Measurements from ENCODE around the gene GPHN.

Gene GPHN

GRCh38 chr14:66802962-66803361, 295.0 kb downstream of the GPHN start:
- H3K4me3 ChIP-seq (ENCODE audit: control insufficient read depth in 1 of 7, extremely low read depth in 1 of 7, insufficient read depth in 4 of 7, low read depth in 2 of 7, low read length in 6 of 7): no peak overlapping the region
- 100% methylated on average over 3 of the region's 4 CpGs for WGBS (ENCODE audit: insufficient coverage)
- H3K27ac ChIP-seq (ENCODE audit: insufficient read depth in 1 of 2, low read depth in 1 of 2, low read length in 2 of 2, poor library complexity in 1 of 2, severe bottlenecking in 2 of 2): no peak overlapping the region
- no peaks in the 10 kb centered on the region for H3K27me3 ChIP-seq (replicated peaks in 2 of 5; ENCODE audit: control insufficient read depth in 4 of 5, insufficient read depth in 5 of 5, low read length in 4 of 5)
- peaks cover 1 to 49% (median 16%) of the 10 kb centered on the region in 5 experiments for H3K9me3 ChIP-seq (ENCODE audit: control extremely low read depth in 1 of 5, control insufficient read depth in 4 of 5, insufficient read depth in 2 of 5, low read depth in 1 of 5, low read length in 4 of 5)
- peaks cover 0 to 4% (median 0%) of the 10 kb centered on the region in 4 experiments for H3K36me3 ChIP-seq (ENCODE audit: control insufficient read depth in 4 of 4, insufficient read depth in 4 of 4, low read length in 3 of 4)
- ChIA-PET POLR2A (no interaction called here), CTCF (no interaction called here)
- peaks cover 0 to 9% (median 0%) of the 10 kb centered on the region in 4 experiments for H3K4me1 ChIP-seq (ENCODE audit: control extremely low read depth in 1 of 4, control insufficient read depth in 4 of 4, insufficient read depth in 4 of 4, low read length in 3 of 4)
- no peak for DNase-seq

DNA sequence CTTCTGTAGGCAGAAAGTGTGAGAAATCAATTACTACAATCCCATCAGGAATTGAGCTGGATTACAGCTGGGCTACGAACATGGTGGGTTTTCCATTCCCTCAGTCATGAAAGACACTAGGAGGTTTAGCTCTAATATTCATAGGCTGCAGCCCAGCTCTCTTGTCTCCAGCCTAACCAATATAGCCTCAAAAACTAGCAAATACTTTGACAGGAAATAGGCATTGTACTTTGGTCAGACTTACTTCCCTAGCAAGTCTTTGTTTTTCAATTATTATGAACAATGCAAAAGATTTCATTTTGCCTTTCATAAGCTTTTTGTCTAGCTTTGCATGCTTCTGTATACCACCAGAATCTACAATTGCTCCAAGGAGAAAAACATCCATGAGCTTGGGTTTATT, 296.2 kb downstream of the GPHN start:
- Histone ChIP-seq H3K36me3 (ENCODE audit: control insufficient read depth in 4 of 4, insufficient read depth in 4 of 4, low read length in 3 of 4) (peaks cover 0 to 4% (median 0%) of the 10 kb centered on the region in 4 experiments), H3K9me3 (ENCODE audit: control extremely low read depth in 1 of 5, control insufficient read depth in 4 of 5, insufficient read depth in 2 of 5, low read depth in 1 of 5, low read length in 4 of 5) (peaks cover 1 to 49% (median 16%) of the 10 kb centered on the region in 5 experiments), H3K4me3 (ENCODE audit: control insufficient read depth in 1 of 7, extremely low read depth in 1 of 7, insufficient read depth in 4 of 7, low read depth in 2 of 7, low read length in 6 of 7) (no peak overlapping the region), H3K27me3 (replicated peaks in 2 of 5; ENCODE audit: control insufficient read depth in 4 of 5, insufficient read depth in 5 of 5, low read length in 4 of 5) (no peaks in the 10 kb centered on the region), H3K4me1 (ENCODE audit: control extremely low read depth in 1 of 4, control insufficient read depth in 4 of 4, insufficient read depth in 4 of 4, low read length in 3 of 4) (peaks cover 0 to 9% (median 0%) of the 10 kb centered on the region in 4 experiments), H3K27ac (ENCODE audit: insufficient read depth in 1 of 2, low read depth in 1 of 2, low read length in 2 of 2, poor library complexity in 1 of 2, severe bottlenecking in 2 of 2) (no peak overlapping the region)
- WGBS (ENCODE audit: insufficient coverage): no CpG with 5 or more reads among the region's 1 CpG
- DNase-seq: peak in 1 of 3 donors; percentile 0
- CTCF ChIA-PET: no interaction called here
- POLR2A ChIA-PET: no interaction called here

DNA sequence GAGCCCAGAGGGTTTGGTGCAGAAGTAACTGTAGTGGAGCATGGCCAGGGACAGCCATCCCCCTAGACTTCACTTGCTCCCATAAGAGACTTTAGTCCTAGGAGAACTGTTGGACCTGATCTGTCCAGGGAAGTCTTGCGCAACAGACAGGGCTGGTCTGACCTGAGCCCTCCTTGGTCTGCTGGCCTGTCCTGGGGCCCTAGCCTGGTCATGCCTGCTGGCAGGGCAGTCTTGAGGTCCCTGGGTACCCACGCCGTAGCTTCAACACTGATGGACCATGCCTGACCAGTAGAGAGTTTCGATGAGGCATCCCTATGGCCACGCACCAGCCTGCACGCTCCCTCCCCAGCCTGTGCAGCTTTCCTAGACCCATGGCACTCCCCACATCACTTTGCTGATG, 305.7 kb downstream of the GPHN start:
- ChIA-PET CTCF (no interaction called here), POLR2A (no interaction called here)
- no peak overlapping the region for H3K27ac ChIP-seq (ENCODE audit: insufficient read depth in 1 of 2, low read depth in 1 of 2, low read length in 2 of 2, poor library complexity in 1 of 2, severe bottlenecking in 2 of 2)
- H3K9me3 ChIP-seq (ENCODE audit: control extremely low read depth in 1 of 5, control insufficient read depth in 4 of 5, insufficient read depth in 2 of 5, low read depth in 1 of 5, low read length in 4 of 5): peaks cover 0 to 41% (median 18%) of the 10 kb centered on the region in 5 experiments
- H3K4me3 ChIP-seq (ENCODE audit: control insufficient read depth in 1 of 7, extremely low read depth in 1 of 7, insufficient read depth in 4 of 7, low read depth in 2 of 7, low read length in 6 of 7): no peak overlapping the region
- no peak for DNase-seq
- 98% methylated on average over 6 of the region's 6 CpGs for WGBS (ENCODE audit: insufficient coverage)
- peaks cover 0 to 19% (median 7%) of the 10 kb centered on the region in 4 experiments for H3K36me3 ChIP-seq (ENCODE audit: control insufficient read depth in 4 of 4, insufficient read depth in 4 of 4, low read length in 3 of 4)
- no peaks in the 10 kb centered on the region for H3K4me1 ChIP-seq (ENCODE audit: control extremely low read depth in 1 of 4, control insufficient read depth in 4 of 4, insufficient read depth in 4 of 4, low read length in 3 of 4)
- H3K27me3 ChIP-seq (replicated peaks in 2 of 5; ENCODE audit: control insufficient read depth in 4 of 5, insufficient read depth in 5 of 5, low read length in 4 of 5): no peaks in the 10 kb centered on the region

- DNase-seq: peak in 2 of 3 donors; percentile 25 to 46
- Histone ChIP-seq H3K27ac (ENCODE audit: insufficient read depth in 1 of 2, low read depth in 1 of 2, low read length in 2 of 2, poor library complexity in 1 of 2, severe bottlenecking in 2 of 2) (no peak overlapping the region), H3K27me3 (replicated peaks in 2 of 5; ENCODE audit: control insufficient read depth in 4 of 5, insufficient read depth in 5 of 5, low read length in 4 of 5) (no peaks in the 10 kb centered on the region), H3K4me1 (ENCODE audit: control extremely low read depth in 1 of 4, control insufficient read depth in 4 of 4, insufficient read depth in 4 of 4, low read length in 3 of 4) (no peaks in the 10 kb centered on the region), H3K4me3 (ENCODE audit: control insufficient read depth in 1 of 7, extremely low read depth in 1 of 7, insufficient read depth in 4 of 7, low read depth in 2 of 7, low read length in 6 of 7) (no peak overlapping the region), H3K9me3 (ENCODE audit: control extremely low read depth in 1 of 5, control insufficient read depth in 4 of 5, insufficient read depth in 2 of 5, low read depth in 1 of 5, low read length in 4 of 5) (peaks cover 0 to 43% (median 18%) of the 10 kb centered on the region in 5 experiments), H3K36me3 (ENCODE audit: control insufficient read depth in 4 of 4, insufficient read depth in 4 of 4, low read length in 3 of 4) (peaks cover 0 to 19% (median 7%) of the 10 kb centered on the region in 4 experiments)
- POLR2A ChIA-PET: no interaction called here
- CTCF ChIA-PET: no interaction called here
- WGBS (ENCODE audit: insufficient coverage): 100% methylated on average over 1 of the region's 2 CpGs
Observed at GRCh38 chr14:66815687-66816086, 307.7 kb downstream of the GPHN start.

GRCh38 chr14:66824251-66824650, 316.3 kb downstream of the GPHN start:
- Histone ChIP-seq H3K36me3 (ENCODE audit: control insufficient read depth in 4 of 4, insufficient read depth in 4 of 4, low read length in 3 of 4) (no peaks in the 10 kb centered on the region), H3K4me3 (ENCODE audit: control insufficient read depth in 1 of 7, extremely low read depth in 1 of 7, insufficient read depth in 4 of 7, low read depth in 2 of 7, low read length in 6 of 7) (no peak overlapping the region), H3K4me1 (ENCODE audit: control extremely low read depth in 1 of 4, control insufficient read depth in 4 of 4, insufficient read depth in 4 of 4, low read length in 3 of 4) (no peaks in the 10 kb centered on the region), H3K27me3 (replicated peaks in 2 of 5; ENCODE audit: control insufficient read depth in 4 of 5, insufficient read depth in 5 of 5, low read length in 4 of 5) (no peaks in the 10 kb centered on the region), H3K27ac (ENCODE audit: insufficient read depth in 1 of 2, low read depth in 1 of 2, low read length in 2 of 2, poor library complexity in 1 of 2, severe bottlenecking in 2 of 2) (no peak overlapping the region), H3K9me3 (ENCODE audit: control extremely low read depth in 1 of 5, control insufficient read depth in 4 of 5, insufficient read depth in 2 of 5, low read depth in 1 of 5, low read length in 4 of 5) (peaks cover 0 to 2% (median 0%) of the 10 kb centered on the region in 5 experiments)
- 100% methylated on average over 1 of the region's 2 CpGs for WGBS (ENCODE audit: insufficient coverage)
- POLR2A ChIA-PET: no interaction called here
- DNase-seq: no peak
- CTCF ChIA-PET: no interaction called here

- H3K4me3 ChIP-seq (ENCODE audit: control insufficient read depth in 1 of 7, extremely low read depth in 1 of 7, insufficient read depth in 4 of 7, low read depth in 2 of 7, low read length in 6 of 7): no peak overlapping the region
- no peaks in the 10 kb centered on the region for H3K4me1 ChIP-seq (ENCODE audit: control extremely low read depth in 1 of 4, control insufficient read depth in 4 of 4, insufficient read depth in 4 of 4, low read length in 3 of 4)
- ChIA-PET CTCF (no interaction called here), POLR2A (no interaction called here)
- H3K9me3 ChIP-seq (ENCODE audit: control extremely low read depth in 1 of 5, control insufficient read depth in 4 of 5, insufficient read depth in 2 of 5, low read depth in 1 of 5, low read length in 4 of 5): peaks cover 0 to 2% (median 0%) of the 10 kb centered on the region in 5 experiments
- 100% methylated on average over 2 of the region's 5 CpGs for WGBS (ENCODE audit: insufficient coverage)
- H3K27me3 ChIP-seq (replicated peaks in 2 of 5; ENCODE audit: control insufficient read depth in 4 of 5, insufficient read depth in 5 of 5, low read length in 4 of 5): no peaks in the 10 kb centered on the region
- no peak overlapping the region for H3K27ac ChIP-seq (ENCODE audit: insufficient read depth in 1 of 2, low read depth in 1 of 2, low read length in 2 of 2, poor library complexity in 1 of 2, severe bottlenecking in 2 of 2)
- DNase-seq: no peak
- no peaks in the 10 kb centered on the region for H3K36me3 ChIP-seq (ENCODE audit: control insufficient read depth in 4 of 4, insufficient read depth in 4 of 4, low read length in 3 of 4)
Observed at GRCh38 chr14:66827182-66827581, 319.2 kb downstream of the GPHN start.

GRCh38 chr14:66831173-66831572, 323.2 kb downstream of the GPHN start:
- no peaks in the 10 kb centered on the region for H3K27me3 ChIP-seq (replicated peaks in 2 of 5; ENCODE audit: control insufficient read depth in 4 of 5, insufficient read depth in 5 of 5, low read length in 4 of 5)
- POLR2A ChIA-PET: no interaction called here

More at GRCh38 chr14:66831173-66831572, 323.2 kb downstream of the GPHN start:
- Histone ChIP-seq H3K9me3 (ENCODE audit: control extremely low read depth in 1 of 5, control insufficient read depth in 4 of 5, insufficient read depth in 2 of 5, low read depth in 1 of 5, low read length in 4 of 5) (peaks cover 0 to 2% (median 0%) of the 10 kb centered on the region in 5 experiments), H3K4me1 (ENCODE audit: control extremely low read depth in 1 of 4, control insufficient read depth in 4 of 4, insufficient read depth in 4 of 4, low read length in 3 of 4) (no peaks in the 10 kb centered on the region), H3K4me3 (ENCODE audit: control insufficient read depth in 1 of 7, extremely low read depth in 1 of 7, insufficient read depth in 4 of 7, low read depth in 2 of 7, low read length in 6 of 7) (no peak overlapping the region), H3K27ac (ENCODE audit: insufficient read depth in 1 of 2, low read depth in 1 of 2, low read length in 2 of 2, poor library complexity in 1 of 2, severe bottlenecking in 2 of 2) (no peak overlapping the region), H3K36me3 (ENCODE audit: control insufficient read depth in 4 of 4, insufficient read depth in 4 of 4, low read length in 3 of 4) (no peaks in the 10 kb centered on the region)
- WGBS (ENCODE audit: insufficient coverage): no CpG with 5 or more reads among the region's 1 CpG
- no peak for DNase-seq
- CTCF ChIA-PET: no interaction called here
